HG03095 (cell line): ENCODE measurements around the gene ASIC2.

Experiments
- ATAC-seq: cut with Tn5 transposase; IDR thresholded peaks from one replicate; pipeline ENCODE4 v1.9.1; 2021; ENCODE audit warnings: moderate library complexity; ENCODE audit not compliant: unreplicated experiment

Gene ASIC2

GRCh38 chr17:33120103-33120502 lies 173.0 kb downstream of the ASIC2 start:
- no peak for ATAC-seq

GRCh38 chr17:33118391-33119075 lies 174.6 kb downstream of the ASIC2 start:
- no peak for ATAC-seq

GRCh38 chr17:33116021-33116551 lies 177.0 kb downstream of the ASIC2 start:
- ATAC-seq = no peak

DNA sequence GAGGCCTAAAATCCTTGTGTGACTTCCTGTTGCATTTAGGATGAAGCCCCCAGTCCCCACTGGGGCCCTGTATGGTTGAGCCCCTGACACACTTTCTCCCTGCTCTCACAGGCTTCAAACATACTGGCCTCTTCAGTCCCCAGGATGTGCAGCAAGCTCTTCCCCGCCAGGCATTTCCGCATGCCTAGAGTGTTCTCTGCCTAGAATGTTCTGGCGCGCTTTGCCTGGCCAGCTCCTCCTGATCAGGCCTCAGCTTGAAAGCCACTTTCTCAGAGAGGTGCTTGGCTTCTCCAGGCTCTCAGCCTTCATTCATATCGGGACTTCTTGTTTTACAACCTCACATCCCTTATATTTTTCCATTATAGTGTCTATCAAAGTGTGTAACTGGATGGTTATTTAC lies 177.7 kb downstream of the ASIC2 start:
- ATAC-seq = no peak

DNA sequence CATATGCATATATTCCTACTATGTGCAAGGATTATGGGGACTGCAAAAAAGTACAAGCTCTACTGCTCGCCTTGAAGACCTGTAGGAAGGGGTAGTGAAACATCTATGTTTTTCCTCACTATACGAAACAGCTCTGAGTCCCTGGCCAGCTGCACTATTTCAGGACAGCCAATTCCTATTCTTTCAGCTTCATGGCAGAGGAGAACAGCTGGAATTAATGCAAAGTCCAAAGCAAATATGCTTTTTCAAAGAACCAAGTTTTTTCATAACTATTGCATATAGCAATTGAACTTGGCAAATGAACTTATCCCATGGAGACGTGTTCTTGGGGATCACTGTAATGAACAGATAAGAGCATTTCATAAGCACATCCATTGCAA lies 179.1 kb downstream of the ASIC2 start:
- ATAC-seq = no peak

- ATAC-seq = no peak
Measured at GRCh38 chr17:33113276-33113990, 179.7 kb downstream of the ASIC2 start.

DNA sequence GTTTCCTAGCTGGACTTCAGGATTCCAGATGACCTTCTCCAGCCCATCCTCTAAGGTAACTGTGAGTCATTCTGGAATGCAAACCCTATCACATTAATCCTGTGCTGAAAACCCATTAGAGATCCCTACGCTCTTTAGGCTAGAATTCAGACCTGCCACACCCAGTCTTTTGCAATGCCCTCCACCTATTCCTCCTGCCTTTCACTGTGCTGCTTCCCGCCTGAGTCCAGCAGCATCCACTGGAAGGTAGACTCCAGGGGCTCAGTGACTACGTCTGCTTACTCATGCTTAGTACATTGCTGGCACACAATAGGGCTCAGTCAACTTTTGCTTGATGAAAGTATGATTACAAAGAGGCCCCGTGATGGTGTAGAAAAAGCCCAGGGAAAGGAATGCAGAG lies 180.3 kb downstream of the ASIC2 start:
- no peak for ATAC-seq

GRCh38 chr17:33109336-33110072 lies 183.6 kb downstream of the ASIC2 start:
- ATAC-seq = no peak

- ATAC-seq = no peak
Measured at GRCh38 chr17:33106525-33107165, 186.4 kb downstream of the ASIC2 start.

GRCh38 chr17:33105911-33106310 lies 187.2 kb downstream of the ASIC2 start:
- no peak for ATAC-seq

GRCh38 chr17:33099906-33100305 lies 193.2 kb downstream of the ASIC2 start:
- ATAC-seq = no peak

DNA sequence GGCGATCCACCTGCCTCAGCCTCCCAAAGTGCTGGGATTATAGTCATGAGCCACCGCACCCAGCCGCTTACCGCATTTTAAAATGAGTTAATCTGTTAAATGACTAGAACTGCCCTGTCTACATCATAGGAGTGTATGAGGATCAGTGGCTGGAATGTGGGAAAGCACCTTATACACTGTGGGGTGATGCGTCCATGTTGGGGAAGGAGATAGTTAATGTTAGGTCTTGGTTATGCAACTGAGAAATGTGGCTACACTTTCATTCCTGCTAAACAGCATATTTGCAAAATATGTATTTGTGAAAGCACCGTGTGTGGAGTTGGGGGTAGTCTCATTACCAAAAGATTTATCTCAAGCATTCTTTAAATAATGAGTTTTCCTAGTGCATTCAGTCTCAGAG lies 193.8 kb downstream of the ASIC2 start:
- ATAC-seq = no peak

DNA sequence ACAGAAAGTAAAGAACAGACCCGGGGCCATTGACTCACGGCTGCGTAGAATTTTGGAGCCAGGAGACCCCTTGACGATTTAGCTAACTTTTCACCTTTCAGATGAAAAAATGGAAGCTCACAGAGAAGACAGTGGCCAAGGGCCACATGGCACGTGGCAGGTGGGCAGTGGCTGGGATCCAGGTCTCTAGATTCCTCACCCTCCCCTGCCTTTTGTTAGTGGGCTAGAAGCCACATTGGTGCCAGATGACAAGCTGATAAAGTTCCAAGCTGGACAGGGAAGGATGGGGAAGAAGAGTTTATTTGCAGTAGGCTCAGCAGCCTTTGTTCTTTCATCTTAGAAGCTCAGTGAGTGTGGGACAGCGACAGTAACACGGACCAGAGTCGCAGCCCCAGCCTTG lies 195.7 kb downstream of the ASIC2 start:
- no peak for ATAC-seq

DNA sequence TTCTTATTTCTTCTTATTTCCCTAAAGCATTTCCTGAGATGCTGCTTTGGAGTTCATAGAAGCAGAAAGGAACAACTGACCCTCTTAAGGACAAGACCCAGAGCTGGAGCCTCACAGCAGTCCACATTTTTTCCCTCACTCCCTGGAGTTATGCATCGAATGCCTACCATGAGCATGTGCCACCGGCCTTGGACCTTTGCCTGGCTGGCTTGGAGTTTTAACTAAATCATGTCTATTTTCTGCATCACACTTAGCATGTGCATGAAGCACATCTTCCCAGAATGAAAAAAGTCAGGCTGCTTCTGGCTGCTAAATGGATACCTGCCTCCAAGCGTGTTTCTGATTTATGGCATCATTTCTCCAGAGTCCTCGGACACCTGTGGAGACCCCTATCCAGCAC lies 196.9 kb downstream of the ASIC2 start:
- no peak for ATAC-seq

- no peak for ATAC-seq
Measured at GRCh38 chr17:33091271-33091670, 201.8 kb downstream of the ASIC2 start.

- no peak for ATAC-seq
Measured at GRCh38 chr17:33090806-33091205, 202.3 kb downstream of the ASIC2 start.

- no peak for ATAC-seq
Measured at GRCh38 chr17:33086878-33087277, 206.2 kb downstream of the ASIC2 start.

GRCh38 chr17:33086041-33086440 lies 207.1 kb downstream of the ASIC2 start:
- ATAC-seq = no peak

GRCh38 chr17:33085256-33085655 lies 207.8 kb downstream of the ASIC2 start:
- no peak for ATAC-seq

GRCh38 chr17:33084755-33085154 lies 208.3 kb downstream of the ASIC2 start:
- no peak for ATAC-seq

DNA sequence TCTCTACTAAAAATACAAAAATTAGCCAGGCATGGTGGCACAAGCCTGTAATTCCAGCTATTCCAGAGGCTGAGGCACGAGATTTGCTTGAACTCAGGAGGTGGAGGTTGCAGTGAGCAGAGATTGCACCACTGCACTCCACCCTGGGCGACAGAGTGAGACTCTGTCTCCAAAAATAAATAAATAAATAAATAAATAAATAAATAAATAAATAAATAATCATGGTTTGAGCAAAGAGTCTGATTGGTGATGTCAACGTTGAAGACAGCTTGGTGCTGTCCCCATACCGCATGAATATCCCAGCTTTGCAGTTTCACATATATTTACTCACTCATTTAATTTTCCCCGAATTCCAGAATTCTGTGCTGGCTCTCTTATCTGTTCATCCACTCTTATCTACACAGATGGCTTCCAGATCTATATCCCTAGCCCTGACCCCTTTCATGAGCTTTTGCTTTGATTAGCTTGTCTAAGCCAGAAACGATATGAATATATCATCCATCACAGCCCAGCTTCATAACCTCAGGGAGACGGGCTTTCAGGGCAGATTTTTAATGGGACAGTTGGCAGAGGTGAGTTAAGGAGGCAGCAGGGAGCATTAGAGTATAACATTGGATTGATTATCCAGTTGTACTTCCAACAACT lies 210.4 kb downstream of the ASIC2 start:
- ATAC-seq = no peak
